Mammary epithelial cell (primary cell): ENCODE data around the gene SMIM24.

Experiments
- CTCF ChIP-seq, 2 donors: IDR thresholded peaks in 1 of 2; conservative IDR thresholded peaks in 1 of 2; 2 replicates each; pipeline ENCODE4 v1.5.1; 2011 to 2012; ENCODE audit warnings: inconsistent platforms in 2 of 2, low read length in 2 of 2, mild to moderate bottlenecking in 2 of 2, control low read depth in 1 of 2, low read depth in 1 of 2; ENCODE audit not compliant: insufficient read depth in 1 of 2; ENCODE audit errors: extremely low read depth in 1 of 2
- EZH2 ChIP-seq: IDR thresholded peaks from 2 replicates; pipeline ENCODE4 v1.6.1; 2012; ENCODE audit warnings: low read length, inconsistent platforms, borderline replicate concordance

GRCh38 chr19:3526507-3527237 is 46.3 kb upstream of the SMIM24 start:
- TF ChIP-seq CTCF (conservative IDR thresholded peaks at IDR 0.05 in 1 of 2, IDR thresholded peaks at IDR 0.05 in 1 of 2; ENCODE audit: extremely low read depth in 1 of 2, insufficient read depth in 1 of 2, low read depth in 1 of 2, low read length in 2 of 2) (no peak), EZH2 (no peak)
